ENCODE measurements around the gene LRRC52.

DNA sequence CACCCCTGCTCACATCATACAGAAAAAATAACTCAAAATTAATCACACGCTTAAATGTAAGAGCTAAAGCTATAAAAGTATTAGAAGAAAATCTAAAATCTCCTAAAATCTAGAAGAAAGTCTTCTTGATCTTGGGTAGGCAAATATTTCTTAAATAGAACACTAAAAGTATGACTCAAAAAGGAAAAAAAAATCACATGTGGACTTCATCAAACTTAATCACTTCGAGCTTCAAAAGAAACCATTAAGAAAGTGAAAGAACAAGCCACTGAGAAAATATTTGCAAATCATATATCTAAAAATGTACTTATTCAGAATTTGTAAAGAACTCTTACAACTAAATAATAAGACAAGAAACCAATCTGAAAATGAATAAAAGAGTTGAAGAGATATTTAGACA is 32.7 kb downstream of the LRRC52 start:
- no peak for TF ChIP-seq POLR2A (IDR thresholded peaks at IDR 0.05; ENCODE audit: insufficient read depth in 1 of 2, low read depth in 2 of 2, low read length in 2 of 2)
- TF ChIP-seq, protein P1, sequence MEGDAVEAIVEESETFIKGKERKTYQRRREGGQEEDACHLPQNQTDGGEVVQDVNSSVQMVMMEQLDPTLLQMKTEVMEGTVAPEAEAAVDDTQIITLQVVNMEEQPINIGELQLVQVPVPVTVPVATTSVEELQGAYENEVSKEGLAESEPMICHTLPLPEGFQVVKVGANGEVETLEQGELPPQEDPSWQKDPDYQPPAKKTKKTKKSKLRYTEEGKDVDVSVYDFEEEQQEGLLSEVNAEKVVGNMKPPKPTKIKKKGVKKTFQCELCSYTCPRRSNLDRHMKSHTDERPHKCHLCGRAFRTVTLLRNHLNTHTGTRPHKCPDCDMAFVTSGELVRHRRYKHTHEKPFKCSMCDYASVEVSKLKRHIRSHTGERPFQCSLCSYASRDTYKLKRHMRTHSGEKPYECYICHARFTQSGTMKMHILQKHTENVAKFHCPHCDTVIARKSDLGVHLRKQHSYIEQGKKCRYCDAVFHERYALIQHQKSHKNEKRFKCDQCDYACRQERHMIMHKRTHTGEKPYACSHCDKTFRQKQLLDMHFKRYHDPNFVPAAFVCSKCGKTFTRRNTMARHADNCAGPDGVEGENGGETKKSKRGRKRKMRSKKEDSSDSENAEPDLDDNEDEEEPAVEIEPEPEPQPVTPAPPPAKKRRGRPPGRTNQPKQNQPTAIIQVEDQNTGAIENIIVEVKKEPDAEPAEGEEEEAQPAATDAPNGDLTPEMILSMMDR (CRISPR knock-in tag; IDR thresholded peaks at IDR 0.05), result no peak
- no peak for TF ChIP-seq ESRRA (CRISPR knock-in tag; IDR thresholded peaks at IDR 0.05; ENCODE audit: low read depth)

All from HepG2 (cell line).